Fibroblast of mammary gland (primary cell): ENCODE measurements around the gene RBM27.

Experiments used
- DNase-seq: peaks from one replicate; pipeline ENCODE4 v3.0.0-alpha.2; 2010; ENCODE audit warnings: low read depth
- H3K4me3 ChIP-seq: 2 replicates; pipeline ENCODE4 v1.5.1; 2011; ENCODE audit warnings: low read depth, mild to moderate bottlenecking, low read length, moderate library complexity; ENCODE audit not compliant: control insufficient read depth
- CTCF ChIP-seq: conservative IDR thresholded peaks from 2 replicates; pipeline ENCODE4 v1.5.1; 2011; ENCODE audit warnings: low read depth, low read length, inconsistent platforms; ENCODE audit not compliant: control insufficient read depth, insufficient read depth

The RBM27 gene

DNA sequence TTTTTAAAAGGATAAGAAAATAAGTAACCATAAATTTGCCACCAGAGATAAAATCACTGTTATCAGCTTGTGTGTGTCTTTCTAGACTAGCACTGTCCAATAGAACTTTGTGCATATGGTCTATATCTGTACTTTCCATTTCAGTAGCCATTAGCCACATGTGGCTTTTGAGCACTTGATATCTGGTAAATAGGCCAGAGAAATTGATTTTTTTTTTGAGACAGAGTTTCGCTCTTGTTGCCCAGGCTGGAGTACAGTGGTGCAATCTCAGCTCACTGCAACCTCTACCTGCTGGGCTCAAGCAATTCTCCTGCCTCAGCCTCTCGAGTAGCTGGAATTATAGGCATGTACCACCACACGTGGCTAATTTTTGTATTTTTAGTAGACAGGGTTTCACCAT is 17.8 kb downstream of the RBM27 start:
- no peak for TF ChIP-seq CTCF
- no peak for DNase-seq
- H3K4me3 ChIP-seq = no peak overlapping the region

- no peak for TF ChIP-seq CTCF
- H3K4me3 ChIP-seq = no peak overlapping the region
- DNase-seq = no peak
These were observed 18.6 kb downstream of the RBM27 start for GRCh38 chr5:146222005-146222404.

DNA sequence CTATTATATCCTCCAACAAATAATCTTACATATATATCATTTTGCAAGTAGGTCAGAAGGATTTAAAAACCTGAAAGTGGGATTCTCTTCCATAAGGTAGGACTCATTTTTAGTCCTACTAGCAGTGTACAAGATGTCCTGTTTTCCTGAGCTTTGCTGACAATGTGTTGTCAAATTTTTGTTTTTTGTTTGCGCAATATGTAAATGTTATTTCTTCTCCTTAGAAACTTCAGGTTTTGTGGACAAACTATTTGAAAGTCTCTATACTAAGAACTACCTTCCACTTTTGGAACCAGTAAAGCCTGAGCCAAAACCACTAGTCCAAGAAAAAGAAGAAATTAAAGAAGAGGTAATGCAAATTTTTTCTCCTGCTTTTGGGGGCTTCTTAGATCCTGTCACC is 19.8 kb downstream of the RBM27 start:
- no peak overlapping the region for H3K4me3 ChIP-seq
- TF ChIP-seq CTCF = no peak
- no peak for DNase-seq

GRCh38 chr5:146229222-146229621 is 25.8 kb downstream of the RBM27 start:
- no peak for TF ChIP-seq CTCF
- DNase-seq = no peak

GRCh38 chr5:146232223-146232622 is 28.8 kb downstream of the RBM27 start:
- no peak for DNase-seq
- TF ChIP-seq CTCF = no peak
- H3K4me3 ChIP-seq = no peak overlapping the region

More at GRCh38 chr5:146229222-146229621, 25.8 kb downstream of the RBM27 start:
- H3K4me3 ChIP-seq = no peak overlapping the region

DNA sequence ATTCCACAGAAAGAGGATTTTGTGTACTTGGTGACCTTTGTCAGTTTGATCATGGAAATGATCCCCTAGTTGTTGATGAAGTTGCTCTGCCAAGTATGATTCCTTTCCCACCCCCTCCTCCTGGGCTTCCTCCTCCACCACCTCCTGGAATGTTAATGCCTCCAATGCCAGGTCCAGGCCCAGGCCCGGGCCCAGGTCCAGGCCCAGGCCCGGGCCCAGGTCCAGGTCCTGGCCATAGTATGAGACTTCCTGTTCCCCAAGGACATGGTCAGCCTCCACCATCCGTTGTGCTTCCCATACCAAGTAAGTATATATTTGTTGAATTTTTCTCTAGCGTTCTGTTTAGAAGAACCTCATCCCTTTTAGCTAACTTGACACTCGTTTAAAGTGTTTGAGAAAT is 30.0 kb downstream of the RBM27 start:
- TF ChIP-seq CTCF = no peak
- no peak overlapping the region for H3K4me3 ChIP-seq
- DNase-seq = no peak

- no peak for DNase-seq
- TF ChIP-seq CTCF = no peak
- no peak overlapping the region for H3K4me3 ChIP-seq
These were observed 35.6 kb downstream of the RBM27 start for GRCh38 chr5:146238973-146239372.
